Activated T-cell treated with anti-CD3 and anti-CD28 coated beads for 4 hours (primary cell): ENCODE results near the gene LRRC17.

Experiments
- DNase-seq: peaks from one replicate; pipeline ENCODE4 v3.0.0-alpha.2; 2020

Gene LRRC17

GRCh38 chr7:102990642-102991041 is 77.8 kb downstream of the LRRC17 start:
- no peak for DNase-seq

- DNase-seq = no peak
Measured at GRCh38 chr7:102991077-102991539, 78.3 kb downstream of the LRRC17 start.

- DNase-seq = no peak
Measured at GRCh38 chr7:102991540-102992214, 78.9 kb downstream of the LRRC17 start.

GRCh38 chr7:102992509-102992937 is 79.7 kb downstream of the LRRC17 start:
- DNase-seq = no peak

- no peak for DNase-seq
Measured at GRCh38 chr7:102992938-102993717, 80.3 kb downstream of the LRRC17 start.

GRCh38 chr7:102993718-102994029 is 80.9 kb downstream of the LRRC17 start:
- no peak for DNase-seq

GRCh38 chr7:102994567-102994966 is 81.8 kb downstream of the LRRC17 start:
- DNase-seq = no peak
